Ecto neural progenitor cell (in vitro differentiated cells): ENCODE data around the gene AURKB.
"Not testable (repeated sequence)": the region's sequence is repeated elsewhere in the genome, so short reads cannot be mapped to it uniquely, and the experiment has no call there.

ENCODE experiments used
- DNase-seq: peaks from one replicate; pipeline ENCODE4 v3.0.0-alpha.2; 2018; ENCODE audit warnings: low spot score

AURKB gene

GRCh38 chr17:8224891-8225812 is 14.8 kb upstream of the AURKB start:
- DNase-seq, result no peak

DNA sequence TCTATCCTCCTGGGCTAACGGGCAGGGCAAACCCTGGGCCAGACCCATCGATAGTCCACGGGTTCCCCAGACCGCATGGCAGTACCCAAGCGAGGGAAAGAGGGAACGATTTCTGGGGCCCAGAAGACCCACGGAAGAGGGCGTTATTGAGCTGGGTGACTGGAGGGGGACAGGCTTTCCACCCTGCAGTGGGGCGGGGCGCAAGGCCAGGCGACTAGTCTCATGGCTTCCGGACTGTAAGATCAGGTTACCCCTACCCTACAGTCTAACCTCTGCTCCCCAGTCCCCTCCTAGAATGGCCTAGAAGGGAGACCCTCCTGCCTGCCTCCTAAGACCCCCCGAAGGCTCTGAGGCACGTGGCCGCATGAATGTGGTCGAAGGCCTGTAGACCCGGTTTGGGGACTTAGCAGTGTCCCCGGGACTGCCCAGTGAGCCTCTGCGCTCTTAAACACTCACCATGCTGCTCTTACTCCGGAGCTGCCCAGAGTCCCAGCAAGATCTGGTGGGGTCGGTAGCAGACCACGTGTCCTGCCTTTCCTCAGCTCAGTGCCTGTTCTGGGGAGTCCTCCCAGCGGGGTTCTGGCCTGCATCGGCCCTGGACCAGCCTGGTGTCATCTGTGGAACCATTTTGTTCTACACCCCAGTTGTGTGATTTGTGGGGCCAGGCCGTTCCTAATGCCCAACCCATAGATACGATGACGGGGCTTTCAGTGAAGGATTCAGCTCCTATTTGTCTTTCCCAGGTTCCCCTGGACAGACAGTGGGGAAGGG is 13.2 kb upstream of the AURKB start:
- DNase-seq, result peak; percentile 86

DNA sequence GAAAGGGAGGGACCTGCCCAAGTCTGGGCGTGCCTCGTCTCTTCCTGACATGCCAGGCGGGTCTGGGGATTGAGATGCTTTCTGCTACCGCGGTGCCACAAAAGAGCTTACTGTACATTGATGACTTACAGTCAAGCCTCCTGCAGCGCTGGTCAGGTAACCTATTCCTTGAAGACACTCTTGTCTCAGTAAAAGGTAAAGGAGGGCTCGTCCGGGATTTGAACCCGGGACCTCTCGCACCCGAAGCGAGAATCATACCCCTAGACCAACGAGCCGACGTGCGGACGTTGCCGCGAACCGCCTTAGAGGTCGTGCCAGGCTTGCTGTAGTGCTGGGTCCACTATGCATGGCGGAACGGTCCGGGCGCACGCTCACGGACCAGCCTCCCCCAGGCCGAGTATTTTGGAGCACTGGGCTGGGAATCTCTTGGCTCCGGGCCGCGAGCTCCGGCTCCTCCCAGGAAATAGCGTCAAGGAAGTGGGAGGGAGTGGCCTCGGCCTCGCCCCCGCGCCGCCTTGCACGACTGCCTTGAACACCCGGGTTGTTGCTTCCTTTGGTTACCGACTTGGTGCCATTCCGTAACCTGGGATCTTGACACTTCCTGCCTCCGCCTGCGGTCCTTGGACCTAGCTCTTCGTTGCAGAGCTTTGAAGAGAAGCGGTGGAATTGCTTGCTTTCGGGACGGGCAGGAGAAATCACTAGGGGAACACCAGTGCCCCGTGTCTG is 12.4 kb upstream of the AURKB start:
- DNase-seq, result peak; percentile 99

GRCh38 chr17:8222380-8222629 is 11.9 kb upstream of the AURKB start:
- no peak for DNase-seq

DNA sequence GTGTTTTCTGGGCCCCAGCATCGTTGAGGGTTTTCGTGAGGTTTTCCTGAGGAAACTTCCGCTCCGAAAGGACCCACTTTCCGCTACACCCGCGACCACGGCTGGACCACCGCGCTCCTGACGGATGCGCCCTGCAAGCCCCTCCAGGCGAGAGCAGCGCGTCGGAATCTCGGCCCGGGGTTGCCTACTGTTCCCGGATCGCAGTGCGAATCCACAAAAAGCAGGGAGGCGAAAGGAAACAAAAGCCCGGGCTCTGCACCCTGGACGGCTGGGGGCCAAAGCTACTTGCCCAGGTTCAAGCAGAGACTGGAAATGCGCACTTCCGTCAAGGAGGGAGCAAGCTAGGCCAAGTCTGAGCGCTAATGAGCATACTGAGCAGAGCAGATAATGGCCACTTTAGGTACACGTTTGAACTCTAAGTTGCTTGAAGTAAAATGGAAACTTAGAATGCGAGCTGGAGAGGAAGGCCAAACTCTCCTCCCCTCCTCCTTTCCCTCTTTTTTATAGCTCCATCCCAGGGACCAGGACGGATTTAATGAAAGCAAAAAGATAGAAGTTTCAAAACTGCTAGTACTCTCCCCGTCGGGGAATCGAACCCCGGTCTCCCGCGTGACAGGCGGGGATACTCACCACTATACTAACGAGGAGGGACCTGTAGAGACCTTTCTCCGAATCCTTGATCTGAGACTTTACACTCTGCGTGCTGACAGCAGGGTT is 11.4 kb upstream of the AURKB start:
- peak; percentile 98 for DNase-seq

DNA sequence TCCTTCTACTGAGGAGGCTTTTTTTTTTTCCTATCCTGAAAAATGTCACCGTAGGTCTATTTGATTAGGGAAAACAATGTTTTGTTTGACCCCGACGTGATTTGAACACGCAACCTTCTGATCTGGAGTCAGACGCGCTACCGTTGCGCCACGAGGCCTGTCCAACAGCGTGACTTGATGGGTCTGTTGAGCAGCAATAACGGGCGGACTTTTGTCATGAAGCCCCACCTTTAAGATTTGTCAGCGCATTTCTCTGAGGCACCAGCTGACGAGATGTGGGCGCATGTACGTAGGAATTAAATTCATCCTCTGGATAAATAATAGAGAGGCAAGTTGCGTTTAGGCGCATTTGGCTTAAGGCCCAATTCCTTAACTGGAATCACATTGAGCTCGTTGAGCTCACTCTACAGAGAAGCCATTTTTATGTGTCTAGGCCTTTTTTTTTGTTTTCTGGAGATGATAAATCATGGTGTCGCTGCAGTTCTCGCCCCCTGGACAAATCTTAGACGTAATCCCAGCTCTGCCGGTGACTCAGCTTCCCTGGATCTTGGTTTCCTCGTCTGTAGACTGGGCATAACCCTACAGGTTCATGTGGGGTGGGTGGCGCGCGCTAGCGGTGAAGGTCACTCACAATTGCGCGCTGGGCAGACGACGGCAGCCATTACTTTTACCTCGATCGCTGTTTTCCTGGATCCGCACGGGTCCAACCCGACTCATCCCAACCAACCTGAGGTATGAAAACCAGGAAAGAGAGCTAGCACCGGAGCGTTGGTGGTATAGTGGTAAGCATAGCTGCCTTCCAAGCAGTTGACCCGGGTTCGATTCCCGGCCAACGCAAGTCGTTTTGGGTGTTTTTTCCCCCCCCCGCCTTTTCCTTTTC is 10.6 kb upstream of the AURKB start:
- peak; percentile 99 for DNase-seq

DNA sequence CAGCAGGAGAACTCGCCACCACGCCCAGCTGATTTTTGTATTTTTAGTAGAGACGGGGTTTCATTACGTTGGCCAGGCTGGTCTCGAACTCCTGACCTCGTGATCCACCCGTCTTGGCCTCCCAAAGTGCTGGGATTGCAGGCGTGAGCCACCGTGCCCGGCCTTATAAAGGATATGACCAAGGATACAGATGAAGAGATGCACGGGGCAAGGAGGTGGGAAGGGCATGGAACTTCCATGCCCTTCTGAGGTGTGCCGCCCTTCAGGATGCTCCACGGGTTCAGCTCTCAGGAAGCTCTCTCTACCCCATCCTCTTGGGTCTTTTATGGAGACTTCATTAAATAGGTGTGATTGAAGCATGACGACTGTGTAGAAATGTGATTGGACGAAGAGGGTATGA is 3.6 kb upstream of the AURKB start:
- not testable (repeated sequence) for DNase-seq

GRCh38 chr17:8212312-8213180 is 2.2 kb upstream of the AURKB start:
- DNase-seq, result no peak

DNA sequence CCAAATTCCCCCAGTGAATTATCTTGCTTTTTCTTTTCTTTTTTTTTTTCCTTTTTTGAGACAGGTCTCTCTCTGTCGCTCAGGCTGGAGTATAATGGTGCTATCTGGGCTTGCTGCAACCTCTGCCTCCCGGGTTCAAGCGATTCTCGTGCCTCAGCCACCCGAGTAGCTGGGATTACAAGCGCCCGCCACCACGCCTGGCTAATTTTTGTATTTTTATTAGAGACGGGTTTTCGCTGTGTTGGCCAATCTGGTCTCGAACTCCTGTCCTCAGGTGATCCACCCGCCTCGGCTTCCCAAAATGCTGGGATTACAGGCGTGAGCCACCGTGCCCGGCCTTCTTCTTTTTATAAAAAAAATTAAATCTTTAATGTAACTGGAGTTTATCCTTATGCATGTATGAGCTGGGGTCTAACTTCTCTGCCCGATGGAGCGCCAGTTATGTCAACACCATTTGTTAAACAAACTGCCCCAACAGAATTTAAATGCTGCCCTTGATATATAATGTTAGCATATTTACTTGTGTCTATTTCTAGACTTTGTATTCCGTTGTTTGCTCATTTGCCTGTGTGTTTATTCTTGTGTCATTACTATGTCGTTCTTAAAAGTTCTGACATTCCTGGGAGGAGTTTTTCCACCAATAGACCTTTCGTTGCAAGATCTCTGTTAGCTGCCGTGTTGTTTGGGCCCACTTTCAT is 535 bp upstream of the AURKB start:
- no peak for DNase-seq

DNA sequence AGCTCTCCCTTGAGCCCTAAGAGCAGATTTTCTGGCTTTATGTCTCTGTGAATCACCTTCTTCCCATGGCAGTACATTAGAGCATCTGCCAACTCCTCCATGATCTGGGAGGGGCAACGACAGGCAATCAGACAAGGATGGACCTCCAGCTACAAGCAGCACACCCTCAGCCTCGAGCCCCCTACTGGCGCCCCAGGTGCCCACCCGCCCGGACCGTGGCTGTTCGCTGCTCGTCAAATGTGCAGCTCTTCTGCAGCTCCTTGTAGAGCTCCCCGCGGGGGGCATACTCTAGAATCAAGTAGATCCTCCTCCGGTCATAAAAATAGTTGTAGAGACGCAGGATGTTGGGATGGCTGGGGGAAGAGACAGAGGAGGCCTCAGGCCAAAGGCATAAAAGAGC is 3.8 kb downstream of the AURKB start:
- DNase-seq, result no peak

DNA sequence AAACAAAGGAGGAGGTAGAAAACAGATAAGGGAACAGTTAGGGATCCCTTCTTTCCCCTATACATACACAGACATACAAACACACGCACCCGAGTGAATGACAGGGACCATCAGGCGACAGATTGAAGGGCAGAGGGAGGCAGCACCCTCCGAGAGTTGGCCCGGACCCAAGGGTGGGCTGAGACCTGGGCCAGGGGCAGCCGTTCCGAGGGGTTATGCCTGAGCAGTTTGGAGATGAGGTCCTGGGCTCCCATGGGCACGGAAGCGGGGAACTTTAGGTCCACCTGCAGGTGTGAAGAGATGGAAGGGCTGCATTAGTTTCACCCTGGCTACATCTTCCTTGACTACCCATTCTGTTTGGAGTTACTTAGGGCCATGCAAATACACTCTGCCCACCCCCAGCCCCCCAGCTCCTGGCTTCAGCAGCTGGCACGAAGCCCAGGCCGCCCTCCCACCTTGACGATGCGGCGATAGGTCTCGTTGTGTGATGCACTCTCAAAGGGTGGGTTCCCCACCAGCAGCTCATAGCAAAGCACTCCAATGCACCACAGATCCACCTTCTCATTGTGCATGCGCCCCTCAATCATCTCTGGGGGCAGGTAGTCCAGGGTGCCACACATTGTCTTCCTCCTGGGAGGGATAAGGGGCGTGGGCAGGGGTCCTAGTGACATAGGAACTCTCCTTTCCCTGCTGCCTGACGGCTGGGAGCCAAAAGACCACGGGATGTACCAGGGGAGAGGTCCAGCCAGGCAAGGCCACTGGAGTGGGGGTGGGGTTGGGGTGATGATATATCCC is 5.4 kb downstream of the AURKB start:
- DNase-seq, result no peak

DNA sequence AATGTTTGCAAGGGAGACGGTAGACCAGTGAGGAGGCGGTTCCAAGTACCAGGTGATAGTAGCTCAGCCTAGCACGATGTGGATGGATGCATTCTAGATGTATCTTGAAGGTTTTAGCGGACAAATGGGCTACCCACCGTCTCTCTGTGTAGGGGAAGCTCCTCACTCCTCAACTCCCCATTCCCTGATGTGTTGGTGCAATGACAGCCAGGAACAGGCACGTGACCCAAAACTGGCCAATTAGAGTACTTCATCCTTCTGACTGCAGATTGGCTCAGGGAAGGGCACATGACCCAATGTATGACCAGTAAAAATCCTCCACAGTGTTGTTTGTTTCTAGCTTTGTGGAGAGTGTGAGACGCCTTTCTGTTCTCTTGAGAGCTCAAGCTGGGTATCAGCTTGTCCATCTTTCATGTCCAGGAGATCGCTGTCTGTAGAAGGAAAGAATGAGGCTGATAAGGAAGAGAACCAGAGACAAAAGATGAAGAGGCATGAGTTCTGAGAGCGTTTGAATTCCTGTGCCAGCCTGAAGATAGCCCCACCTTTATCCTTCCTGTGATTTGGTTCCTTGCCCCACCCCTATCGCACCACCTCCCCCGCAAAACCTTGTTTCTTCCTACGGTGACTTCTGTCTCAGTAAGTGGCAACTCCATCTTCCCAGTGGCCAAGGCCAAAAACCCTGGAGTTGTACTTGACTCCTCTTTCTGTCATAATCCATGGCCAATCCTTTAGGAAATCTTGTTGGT is 18.1 kb downstream of the AURKB start:
- DNase-seq, result peak; percentile 93

DNA sequence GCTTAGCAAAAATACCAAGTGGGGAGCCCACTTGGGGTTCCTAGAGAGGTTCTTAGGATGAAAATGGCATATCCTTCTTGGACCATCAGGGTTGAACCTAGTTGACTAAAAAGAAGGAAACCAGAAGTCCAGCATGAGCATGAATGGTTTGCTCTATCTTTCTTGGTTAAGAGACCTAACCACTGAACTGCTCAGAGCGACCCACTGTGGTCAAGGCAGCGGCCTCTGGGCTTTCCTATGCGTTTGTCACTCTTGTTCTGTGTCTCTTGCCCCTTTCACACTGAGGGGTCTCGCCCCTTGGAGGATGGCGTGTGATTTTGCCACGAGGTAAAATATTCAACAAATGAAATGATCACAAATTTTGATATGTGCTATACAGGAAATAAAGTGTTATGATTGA is 19.9 kb downstream of the AURKB start:
- DNase-seq, result no peak

DNA sequence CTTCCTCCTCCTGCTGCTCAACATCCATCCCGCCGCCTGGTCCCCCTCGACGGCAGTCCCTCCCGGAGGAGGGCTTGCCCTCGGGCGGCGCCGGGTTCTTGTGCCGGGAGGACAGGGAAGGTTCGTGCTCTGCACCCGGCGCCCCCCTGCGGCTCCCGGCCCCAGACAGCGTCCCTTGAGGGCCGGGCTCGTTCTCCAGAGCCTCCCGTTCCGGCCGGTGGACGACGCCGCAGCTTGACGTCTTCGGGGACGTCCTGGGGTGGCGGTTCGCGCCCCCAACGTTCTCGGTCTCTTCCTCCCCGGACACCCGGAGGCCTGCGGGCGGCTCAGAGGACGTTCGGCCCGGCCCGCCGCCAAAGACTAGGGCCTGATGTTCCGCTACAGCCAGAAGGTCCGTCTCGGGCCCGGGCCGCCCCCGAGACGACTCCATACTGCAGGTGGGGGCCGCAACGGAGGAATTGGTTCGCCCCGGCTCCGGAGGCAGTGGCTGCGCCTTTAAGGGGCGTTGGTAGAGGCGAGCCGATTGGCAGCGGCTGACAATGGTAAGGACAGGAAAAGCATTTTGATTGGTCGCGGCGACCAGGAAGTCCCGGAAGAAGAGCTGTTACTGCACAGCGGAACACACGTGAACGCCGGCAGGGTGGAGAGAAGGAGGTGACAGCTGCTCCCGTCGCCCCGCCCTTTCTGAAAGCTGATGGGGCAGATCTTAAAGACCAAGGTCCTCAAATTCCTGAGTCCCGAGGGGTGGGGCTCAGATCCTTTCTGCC is 20.5 kb downstream of the AURKB start, which contains the start of gene BORCS6:
Gene BORCS6, minus strand, starts transcription at position 470 of the 767 bp plus-strand sequence. Its CDS starts 40 bp downstream, at position 430.
- peak; percentile 98 for DNase-seq

DNA sequence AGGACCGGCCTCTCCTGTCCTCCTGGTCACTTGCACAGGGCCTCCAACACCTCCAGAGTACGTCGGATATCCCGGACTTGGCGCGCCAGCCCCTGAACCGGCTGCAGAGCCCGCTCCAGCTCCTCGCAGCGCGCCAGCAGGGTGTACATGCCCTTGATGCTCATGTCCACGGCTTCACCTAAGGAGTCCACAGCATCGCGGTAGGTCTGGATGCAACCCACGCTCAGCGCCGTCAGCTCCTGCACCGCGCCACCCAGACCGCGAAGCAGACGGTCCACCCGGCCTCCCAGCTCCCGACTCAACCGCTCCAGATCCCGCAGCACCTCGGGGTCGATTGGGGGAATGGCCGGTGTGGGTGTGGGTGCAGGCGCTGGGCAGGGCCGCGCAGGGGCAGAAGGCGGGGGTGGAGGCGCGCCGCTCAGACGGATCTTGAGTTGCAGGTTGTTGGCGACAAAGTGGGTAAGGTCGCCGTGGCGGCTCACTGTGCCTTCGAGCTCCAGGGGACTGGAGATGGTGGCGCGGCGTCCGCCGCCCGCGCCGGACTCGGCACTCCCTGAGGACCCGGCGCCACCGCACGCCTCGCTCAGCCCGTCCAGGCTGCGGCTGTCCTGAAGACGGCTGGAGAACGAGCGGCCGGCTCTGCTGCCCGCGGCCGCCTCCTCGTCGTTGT is 21.2 kb downstream of the AURKB start:
- peak; percentile 73 for DNase-seq

DNA sequence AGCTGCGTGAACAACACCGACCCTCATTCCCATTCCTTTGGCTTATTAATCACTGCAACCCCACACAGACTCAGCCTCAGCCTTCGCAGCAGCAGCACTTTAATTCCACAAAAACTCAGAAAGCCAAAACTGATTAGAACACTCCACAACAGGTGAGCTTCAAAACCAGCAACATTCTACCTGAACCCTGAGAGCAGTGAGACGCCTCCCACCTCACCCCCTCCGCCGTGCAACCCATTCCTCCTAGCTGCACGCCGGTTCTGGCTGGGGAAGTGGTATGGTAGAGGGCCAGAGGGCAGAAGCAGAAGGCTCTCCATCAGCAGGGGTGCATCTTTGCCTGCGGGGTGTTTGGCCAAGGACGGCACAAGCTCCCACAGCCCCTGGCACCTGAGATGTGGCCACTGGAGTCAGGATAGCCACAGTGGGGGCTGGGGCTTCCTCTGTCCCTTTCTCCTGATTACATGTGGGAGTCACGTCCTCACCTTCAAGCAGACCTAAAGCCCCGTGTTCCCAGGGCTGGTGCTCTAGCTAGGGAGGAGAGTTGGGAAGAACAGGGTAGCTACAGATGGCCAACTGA is 22.0 kb downstream of the AURKB start:
- DNase-seq, result no peak
